Measurements from ENCODE around the gene USP3.

USP3 gene

GRCh38 chr15:63633312-63633711 lies 128.9 kb downstream of the USP3 start:
- Mint-ChIP-seq H3K36me3 (ENCODE audit: low read depth) (peaks cover 92% of the 10 kb centered on the region), H3K27me3 (no peaks in the 10 kb centered on the region), H3K4me3 (no peak overlapping the region), H3K4me1 (ENCODE audit: low read depth) (no peaks in the 10 kb centered on the region), H3K27ac (no peak overlapping the region), H3K9me3 (no peaks in the 10 kb centered on the region)
- intact Hi-C loops (cut with micrococcal nuclease) = no loop called here

DNA sequence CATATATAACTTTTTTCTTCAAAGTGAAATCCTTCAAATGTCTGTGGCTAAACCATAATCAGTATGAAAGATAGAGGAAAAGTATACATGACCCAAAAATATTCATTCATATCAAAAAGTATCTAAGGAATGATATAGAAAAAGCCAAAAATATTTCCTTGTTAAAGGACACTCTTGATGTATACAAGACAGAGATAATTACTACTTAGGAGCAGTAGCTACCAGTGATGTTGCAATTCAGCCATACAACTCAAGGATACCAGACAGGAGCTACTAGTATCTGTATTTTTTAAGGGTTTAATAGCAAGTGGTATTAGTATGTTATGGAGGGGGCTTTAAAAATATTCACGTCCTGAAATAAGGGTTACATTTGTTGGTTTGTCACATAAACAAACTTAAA lies 129.8 kb downstream of the USP3 start:
- H3K9me3 Mint-ChIP-seq = no peaks in the 10 kb centered on the region
- H3K27me3 Mint-ChIP-seq = no peaks in the 10 kb centered on the region
- no peak overlapping the region for H3K4me3 Mint-ChIP-seq
- peaks cover 92% of the 10 kb centered on the region for H3K36me3 Mint-ChIP-seq (ENCODE audit: low read depth)
- no peak overlapping the region for H3K27ac Mint-ChIP-seq
- H3K4me1 Mint-ChIP-seq (ENCODE audit: low read depth) = no peaks in the 10 kb centered on the region
- intact Hi-C loops (cut with micrococcal nuclease) = no loop called here

DNA sequence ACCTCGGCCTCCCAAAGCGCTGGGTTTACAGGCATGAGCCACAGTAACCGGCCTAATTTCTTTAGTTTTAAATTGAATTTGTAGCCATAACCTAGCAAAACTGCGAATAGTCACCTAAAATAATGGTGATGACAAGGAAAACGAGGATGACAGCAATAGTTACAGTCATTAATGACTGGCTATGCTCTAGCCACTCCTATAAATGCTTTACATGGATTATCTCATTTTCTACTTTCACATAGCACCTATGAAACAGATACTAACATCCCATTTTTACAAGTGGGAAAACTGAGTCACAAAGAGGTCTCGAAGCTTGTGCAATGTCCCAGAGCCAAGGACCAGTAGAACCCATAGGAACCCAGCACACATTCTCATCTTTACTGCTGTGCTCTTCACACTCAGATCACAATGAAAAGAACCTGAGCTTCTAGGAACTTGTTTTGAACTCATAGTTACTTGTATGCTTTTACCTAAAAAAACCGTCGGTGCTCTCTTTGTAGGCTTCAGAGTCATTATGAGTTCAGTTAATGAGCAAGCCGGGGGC lies 132.2 kb downstream of the USP3 start:
- Mint-ChIP-seq H3K4me3 (no peak overlapping the region), H3K36me3 (ENCODE audit: low read depth) (peaks cover 87% of the 10 kb centered on the region), H3K27ac (no peak overlapping the region), H3K27me3 (no peaks in the 10 kb centered on the region), H3K4me1 (ENCODE audit: low read depth) (no peaks in the 10 kb centered on the region), H3K9me3 (no peaks in the 10 kb centered on the region)
- intact Hi-C loops (cut with micrococcal nuclease) = no loop called here

- H3K4me3 Mint-ChIP-seq = no peak overlapping the region
- no peaks in the 10 kb centered on the region for H3K4me1 Mint-ChIP-seq (ENCODE audit: low read depth)
- H3K27ac Mint-ChIP-seq = no peak overlapping the region
- H3K27me3 Mint-ChIP-seq = no peaks in the 10 kb centered on the region
- H3K36me3 Mint-ChIP-seq (ENCODE audit: low read depth) = peaks cover 79% of the 10 kb centered on the region
- H3K9me3 Mint-ChIP-seq = no peaks in the 10 kb centered on the region
- intact Hi-C loops (cut with micrococcal nuclease) = no loop called here
Measured at GRCh38 chr15:63638839-63639238, 134.4 kb downstream of the USP3 start.

DNA sequence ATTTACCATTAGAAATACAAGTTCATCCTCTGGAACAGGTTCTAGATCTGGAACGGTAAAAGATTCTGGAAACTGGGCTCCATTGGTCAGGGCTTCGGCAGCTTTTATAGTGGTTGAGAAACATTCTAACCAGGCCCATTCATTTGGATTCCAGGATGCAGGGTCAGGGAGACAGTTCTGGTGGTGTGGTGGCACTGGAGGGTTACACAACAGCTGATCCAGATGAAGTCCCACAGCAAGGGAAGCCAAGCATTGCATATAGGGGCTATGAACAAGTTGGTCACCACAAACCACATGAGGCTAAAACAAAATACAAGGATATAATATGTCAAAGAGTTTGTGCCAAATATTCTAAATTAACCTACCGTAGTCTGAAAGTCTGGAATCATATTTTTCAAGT lies 135.8 kb downstream of the USP3 start:
- intact Hi-C loops (cut with micrococcal nuclease) = no loop called here
- Mint-ChIP-seq H3K27me3 (no peaks in the 10 kb centered on the region), H3K27ac (no peak overlapping the region), H3K9me3 (no peaks in the 10 kb centered on the region), H3K36me3 (ENCODE audit: low read depth) (peaks cover 72% of the 10 kb centered on the region), H3K4me1 (ENCODE audit: low read depth) (no peaks in the 10 kb centered on the region), H3K4me3 (no peak overlapping the region)

Data from dendritic cell treated with granulocyte-macrophage colony-stimulating factor and Interleukin-4, amounts not matched to agents 40 ng/mL and 50 ng/mL, for 4 days (primary cell).